ENCODE results near the gene ISL2.

DNA sequence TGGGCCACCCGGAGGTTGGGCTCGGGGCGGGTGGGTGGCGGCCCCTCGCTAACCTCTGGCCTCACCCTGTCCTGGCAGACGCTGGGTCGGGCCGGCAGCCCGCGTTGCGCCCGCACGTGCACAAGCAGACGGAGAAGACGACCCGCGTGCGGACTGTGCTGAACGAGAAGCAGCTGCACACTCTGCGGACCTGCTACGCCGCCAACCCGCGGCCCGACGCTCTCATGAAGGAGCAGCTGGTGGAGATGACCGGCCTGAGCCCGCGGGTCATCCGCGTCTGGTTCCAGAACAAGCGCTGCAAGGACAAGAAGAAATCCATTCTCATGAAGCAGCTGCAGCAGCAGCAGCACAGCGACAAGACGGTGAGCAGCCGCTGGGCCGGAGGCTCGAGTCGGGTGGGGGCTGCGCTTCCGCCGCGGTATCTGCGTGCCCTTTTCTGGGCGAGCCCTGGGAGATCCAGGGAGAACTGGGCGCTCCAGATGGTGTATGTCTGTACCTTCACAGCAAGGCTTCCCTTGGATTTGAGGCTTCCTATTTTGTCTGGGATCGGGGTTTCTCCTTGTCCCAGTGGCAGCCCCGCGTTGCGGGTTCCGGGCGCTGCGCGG, 3.7 kb downstream of the ISL2 start:
- TF ChIP-seq, protein P1, sequence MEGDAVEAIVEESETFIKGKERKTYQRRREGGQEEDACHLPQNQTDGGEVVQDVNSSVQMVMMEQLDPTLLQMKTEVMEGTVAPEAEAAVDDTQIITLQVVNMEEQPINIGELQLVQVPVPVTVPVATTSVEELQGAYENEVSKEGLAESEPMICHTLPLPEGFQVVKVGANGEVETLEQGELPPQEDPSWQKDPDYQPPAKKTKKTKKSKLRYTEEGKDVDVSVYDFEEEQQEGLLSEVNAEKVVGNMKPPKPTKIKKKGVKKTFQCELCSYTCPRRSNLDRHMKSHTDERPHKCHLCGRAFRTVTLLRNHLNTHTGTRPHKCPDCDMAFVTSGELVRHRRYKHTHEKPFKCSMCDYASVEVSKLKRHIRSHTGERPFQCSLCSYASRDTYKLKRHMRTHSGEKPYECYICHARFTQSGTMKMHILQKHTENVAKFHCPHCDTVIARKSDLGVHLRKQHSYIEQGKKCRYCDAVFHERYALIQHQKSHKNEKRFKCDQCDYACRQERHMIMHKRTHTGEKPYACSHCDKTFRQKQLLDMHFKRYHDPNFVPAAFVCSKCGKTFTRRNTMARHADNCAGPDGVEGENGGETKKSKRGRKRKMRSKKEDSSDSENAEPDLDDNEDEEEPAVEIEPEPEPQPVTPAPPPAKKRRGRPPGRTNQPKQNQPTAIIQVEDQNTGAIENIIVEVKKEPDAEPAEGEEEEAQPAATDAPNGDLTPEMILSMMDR (IDR thresholded peaks at IDR 0.05), result no peak
- no peak for TF ChIP-seq EP300 (IDR thresholded peaks at IDR 0.05)
